HG03520 (cell line): ENCODE data around the gene EIF4A3.

Experiments used
- ATAC-seq: cut with Tn5 transposase; IDR thresholded peaks from one replicate; pipeline ENCODE4 v1.9.1; 2021; ENCODE audit warnings: mild to moderate bottlenecking, moderate library complexity; ENCODE audit not compliant: unreplicated experiment

Gene EIF4A3

DNA sequence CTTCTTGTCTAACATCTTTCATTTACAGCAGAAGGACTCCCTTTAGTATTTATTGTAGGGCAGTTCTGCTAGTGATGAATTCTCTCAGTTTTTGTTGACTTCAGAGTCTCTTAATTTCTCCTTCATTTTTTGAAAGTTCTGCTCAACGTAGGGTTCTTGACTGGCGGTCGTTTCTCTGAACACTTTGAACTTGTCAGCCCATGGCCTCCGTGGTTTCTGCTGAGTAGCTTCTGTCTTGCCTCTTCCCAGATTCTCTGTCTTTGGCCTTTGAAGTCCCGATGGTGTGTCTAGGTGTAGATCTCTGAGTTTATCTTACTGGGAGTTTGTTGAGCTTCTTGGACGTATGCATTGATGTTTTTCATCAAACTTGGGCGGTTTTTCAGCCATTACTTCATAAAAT, 32.2 kb downstream of the EIF4A3 start:
- no peak for ATAC-seq

DNA sequence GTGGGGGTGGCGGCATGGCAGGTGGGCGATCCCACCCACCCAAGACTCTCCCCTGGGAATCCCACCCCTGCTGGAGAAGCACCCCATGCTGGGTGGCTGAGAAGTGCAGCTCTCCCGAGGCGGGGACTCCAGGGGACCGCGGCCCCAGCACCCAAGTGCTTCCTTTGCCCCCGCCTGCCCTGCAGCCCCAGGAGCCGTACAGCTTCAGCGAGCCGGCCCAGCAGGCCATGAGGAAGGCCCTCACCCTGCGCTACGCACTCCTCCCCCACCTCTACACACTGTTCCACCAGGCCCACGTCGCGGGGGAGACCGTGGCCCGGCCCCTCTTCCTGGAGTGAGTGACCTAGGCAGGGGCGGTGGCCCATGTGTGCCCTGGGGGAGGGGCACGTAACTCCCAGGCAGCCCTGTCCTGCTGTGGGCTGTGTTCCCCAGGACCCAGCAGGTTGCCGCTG, 33.9 kb downstream of the EIF4A3 start:
- ATAC-seq: no peak

DNA sequence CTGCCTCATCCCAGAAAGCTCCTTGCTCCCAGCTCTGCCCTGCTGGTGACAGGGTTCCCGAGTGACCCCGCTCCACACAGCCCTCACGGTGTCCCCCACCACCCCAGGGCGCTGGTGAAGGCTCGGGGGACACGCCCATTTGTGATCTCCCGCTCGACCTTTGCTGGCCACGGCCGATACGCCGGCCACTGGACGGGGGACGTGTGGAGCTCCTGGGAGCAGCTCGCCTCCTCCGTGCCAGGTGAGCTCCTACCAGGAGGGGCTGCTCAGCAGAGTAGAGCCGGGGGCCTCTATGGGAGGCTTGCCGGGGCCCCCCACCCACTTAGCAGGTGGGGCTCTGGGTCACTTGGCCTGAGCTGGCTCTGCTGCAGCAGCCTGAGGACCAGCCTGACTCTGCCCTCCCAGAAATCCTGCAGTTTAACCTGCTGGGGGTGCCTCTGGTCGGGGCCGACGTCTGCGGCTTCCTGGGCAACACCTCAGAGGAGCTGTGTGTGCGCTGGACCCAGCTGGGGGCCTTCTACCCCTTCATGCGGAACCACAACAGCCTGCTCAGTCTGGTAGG, 34.4 kb downstream of the EIF4A3 start:
- ATAC-seq: no peak

DNA sequence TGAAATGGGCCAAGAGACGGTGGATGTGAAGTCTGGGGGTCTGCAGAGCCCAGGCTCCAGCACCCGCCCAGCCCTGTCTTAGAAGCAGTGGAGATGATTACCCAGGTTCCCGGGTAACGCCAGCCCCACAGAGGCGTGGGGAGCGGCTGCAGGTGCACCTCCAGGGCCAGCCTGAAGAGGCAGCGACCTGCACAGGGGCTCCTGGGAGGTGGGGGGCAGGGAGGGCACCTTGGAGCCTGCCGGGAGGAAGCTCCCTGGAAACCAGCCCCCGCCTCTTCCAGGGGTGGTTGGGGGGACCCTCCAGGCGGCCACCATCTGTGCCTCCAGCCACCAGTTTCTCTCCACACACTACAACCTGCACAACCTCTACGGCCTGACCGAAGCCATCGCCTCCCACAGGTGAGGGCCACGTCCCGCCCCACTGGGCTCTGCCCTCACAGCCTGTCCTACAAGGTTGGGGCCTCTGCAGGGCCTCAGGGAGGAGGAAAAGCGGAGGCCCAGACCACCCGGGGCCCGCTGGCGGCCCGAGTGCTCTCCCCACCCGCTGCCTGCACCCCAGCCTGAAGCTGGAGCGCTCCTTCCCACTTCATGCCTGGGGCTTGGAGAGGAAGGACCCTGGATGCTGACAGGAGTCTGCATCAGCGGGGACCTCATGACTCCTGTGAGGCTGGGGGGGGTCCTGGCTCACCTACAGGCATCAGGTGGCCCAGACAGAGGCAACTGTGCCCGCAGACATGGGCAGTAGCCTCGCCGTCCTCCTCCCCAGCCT, 35.0 kb downstream of the EIF4A3 start:
- ATAC-seq: no peak

DNA sequence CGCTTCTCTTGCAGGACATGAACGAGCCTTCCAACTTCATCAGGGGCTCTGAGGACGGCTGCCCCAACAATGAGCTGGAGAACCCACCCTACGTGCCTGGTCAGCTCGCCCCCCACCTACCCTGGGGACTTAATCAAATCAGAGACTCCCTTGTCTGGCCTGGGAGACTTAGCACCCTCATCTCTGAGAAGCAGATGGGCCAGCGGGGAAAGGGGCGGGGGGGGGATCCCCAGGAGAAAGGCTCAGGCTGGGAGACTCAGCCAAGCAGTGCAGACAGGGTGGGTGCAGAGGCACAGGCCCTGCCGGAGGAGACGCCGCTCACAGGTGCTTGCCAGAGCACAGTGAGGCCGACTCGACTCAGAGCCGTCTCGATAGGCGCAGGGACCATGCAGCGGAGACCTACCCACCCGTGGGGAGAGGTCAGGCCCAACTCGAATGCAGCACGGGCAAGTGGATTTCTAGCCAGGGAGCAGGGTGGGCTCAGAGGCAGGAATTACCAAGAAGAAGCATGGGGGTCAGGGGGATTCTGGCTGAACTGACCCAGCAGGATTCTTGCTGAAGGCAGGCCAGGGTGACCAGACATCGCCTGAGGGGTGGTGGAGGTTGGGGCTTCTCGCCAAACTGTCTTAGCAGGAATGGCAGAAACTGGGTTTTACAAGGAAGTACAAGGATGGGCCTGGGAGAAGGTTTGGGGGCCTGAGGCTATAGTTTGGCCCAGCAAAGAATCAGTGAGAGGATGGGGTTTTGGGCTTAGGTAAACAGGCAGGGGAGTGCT, 35.8 kb downstream of the EIF4A3 start:
- no peak for ATAC-seq

DNA sequence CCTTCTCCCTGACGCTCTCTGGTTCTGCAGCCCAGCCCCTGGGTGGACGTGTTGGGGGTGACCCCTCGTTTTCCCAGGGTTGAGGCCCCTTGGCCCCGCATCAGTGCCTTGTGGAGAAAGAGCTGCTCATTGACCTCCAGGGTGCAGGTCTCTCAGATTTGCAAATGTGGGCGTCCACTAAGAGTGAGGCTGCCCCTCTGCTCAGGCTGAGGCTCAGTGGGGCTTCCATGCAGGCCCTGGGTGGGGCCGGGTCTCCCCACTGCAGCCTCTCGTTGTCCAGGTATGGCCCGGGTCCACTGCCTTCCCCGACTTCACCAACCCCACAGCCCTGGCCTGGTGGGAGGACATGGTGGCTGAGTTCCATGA, 36.5 kb downstream of the EIF4A3 start:
- ATAC-seq: no peak

DNA sequence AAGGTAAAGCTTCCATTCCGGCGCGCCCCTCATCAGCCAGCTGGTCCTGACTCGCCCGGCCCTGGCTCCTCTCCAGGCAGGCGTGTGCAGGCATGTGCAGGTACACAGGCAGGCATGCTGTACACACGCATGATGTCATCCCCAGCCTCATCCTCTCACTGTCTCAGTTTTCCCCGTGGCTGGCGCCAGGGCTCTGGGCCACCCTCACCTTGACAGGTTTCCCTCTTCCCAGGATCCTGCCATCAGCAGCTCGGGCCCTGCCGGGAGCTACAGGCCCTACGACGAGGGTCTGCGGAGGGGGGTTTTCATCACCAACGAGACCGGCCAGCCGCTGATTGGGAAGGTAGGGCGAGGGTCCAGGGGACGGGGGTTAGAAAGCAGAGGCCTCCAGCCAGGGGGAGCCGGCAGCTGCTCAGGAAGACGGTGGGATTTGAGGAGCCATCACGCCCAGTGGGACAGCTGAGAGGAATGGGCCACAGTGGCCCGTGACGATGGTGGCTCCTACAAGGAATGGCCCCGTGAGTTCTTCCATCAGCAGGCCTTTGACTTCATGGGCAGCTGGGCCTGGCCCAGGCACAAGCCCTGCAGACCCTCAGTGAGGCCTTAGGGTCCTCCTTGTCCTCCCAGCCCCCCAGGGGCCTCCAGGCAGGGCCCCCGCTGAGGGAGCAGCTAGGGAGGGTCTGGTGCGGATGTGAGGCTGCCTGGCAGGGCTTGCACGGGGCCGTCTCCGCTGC, 37.0 kb downstream of the EIF4A3 start:
- ATAC-seq: no peak

DNA sequence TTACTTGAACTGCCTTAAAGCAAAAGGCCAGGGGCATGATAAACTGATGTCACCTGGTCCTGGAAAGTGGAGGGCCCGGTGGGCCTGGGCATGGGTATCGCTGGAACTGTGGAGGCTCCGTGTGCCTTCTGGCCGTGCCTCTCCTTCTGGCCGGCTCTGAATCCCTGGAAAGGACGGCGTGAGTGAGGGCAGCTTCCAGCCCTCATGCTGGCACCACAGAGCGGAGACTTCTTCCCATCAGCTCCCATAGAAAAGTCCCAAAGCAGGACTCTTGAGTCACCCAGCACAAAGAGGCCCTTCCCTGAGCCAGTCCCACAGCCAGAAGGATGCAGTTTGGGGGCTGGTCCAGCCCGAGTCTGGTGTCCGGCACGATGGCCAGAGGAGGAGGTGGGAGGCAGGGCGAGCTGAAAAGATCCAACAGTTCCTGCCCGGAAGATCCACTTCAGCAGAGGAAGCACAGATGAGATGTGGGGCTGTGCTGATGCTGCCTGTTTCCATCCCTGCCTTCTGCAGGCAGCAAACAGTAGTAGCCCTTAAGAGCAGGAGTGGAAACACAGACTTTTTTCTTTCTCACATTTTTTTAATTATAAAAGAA, 37.8 kb downstream of the EIF4A3 start:
- no peak for ATAC-seq

DNA sequence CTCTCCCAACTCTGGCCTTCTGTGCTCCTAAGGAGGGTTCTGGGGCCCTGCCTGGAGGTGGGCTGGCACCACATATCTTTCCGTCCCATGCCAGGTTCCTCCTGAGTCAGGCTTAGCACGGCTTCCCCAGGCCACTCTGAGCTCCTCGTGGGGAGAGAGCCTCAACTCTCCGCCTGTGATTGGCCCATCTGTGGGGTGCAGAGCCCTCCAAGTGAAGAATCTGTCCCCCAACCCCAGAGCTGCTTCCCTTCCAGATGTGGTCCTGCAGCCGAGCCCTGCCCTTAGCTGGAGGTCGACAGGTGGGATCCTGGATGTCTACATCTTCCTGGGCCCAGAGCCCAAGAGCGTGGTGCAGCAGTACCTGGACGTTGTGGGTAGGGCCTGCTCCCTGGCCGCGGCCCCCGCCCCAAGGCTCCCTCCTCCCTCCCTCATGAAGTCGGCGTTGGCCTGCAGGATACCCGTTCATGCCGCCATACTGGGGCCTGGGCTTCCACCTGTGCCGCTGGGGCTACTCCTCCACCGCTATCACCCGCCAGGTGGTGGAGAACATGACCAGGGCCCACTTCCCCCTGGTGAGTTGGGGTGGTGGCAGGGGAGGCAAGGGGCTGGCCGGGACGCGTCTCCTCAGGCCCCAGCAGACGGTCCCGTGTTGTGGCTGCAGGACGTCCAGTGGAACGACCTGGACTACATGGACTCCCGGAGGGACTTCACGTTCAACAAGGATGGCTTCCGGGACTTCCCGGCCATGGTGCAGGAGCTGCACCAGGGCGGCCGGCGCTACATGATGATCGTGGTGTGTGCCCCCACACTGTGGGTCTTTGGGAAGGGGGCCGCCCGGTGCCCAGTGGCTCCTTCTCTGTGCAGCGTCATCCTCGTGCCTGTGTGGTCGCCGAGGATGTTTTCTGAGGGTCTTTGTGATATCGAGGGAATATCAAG, 38.6 kb downstream of the EIF4A3 start:
- no peak for ATAC-seq

DNA sequence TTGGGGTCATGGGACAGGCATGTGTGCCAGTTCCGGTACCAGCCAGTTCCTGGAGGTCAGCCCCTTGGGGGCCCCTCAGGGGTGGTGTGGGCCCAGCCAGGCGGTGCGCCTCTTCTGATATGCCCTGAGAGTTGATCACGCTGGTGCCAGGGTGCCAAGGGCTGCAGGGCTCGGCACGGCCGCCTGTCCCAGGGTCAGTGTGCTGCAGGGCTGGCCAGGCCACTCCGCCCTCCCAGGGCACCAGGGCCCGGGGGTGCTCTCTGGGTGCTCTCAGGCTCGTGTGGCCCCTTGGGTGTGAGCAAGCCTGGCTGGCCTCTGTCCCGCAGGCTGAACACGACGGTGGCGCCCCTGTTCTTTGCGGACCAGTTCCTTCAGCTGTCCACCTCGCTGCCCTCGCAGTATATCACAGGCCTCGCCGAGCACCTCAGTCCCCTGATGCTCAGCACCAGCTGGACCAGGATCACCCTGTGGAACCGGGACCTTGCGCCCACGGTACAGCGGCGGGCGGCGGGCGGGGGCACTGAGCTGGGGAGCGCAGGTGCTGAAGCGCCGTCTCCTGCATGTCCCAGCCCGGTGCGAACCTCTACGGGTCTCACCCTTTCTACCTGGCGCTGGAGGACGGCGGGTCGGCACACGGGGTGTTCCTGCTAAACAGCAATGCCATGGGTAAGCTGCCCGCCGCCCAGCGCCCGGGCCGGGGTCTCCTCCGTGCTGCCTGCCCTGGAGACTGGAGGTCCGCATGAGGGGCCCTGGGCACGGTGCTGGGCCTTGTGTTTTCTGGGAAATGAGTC, 39.5 kb downstream of the EIF4A3 start:
- no peak for ATAC-seq

DNA sequence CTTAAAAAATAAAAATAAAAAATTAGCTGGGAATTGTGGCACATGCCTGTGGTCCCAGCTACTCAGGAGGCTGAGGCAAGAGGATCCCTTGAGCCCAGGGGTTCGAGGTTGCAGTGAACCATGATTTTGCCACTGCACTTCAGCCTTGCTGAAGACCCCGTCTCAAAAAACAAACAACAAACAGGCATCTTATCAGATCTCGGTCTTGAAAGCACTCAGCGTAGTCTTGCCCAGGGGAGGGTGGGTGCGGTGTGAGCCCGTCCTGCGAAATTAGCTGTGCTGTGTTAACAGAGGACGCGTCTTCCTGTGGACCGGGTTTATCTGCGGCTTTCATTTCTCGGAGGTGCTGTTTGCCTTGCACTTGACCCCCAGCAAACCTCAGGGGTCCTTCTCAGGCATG, 40.2 kb downstream of the EIF4A3 start:
- no peak for ATAC-seq

DNA sequence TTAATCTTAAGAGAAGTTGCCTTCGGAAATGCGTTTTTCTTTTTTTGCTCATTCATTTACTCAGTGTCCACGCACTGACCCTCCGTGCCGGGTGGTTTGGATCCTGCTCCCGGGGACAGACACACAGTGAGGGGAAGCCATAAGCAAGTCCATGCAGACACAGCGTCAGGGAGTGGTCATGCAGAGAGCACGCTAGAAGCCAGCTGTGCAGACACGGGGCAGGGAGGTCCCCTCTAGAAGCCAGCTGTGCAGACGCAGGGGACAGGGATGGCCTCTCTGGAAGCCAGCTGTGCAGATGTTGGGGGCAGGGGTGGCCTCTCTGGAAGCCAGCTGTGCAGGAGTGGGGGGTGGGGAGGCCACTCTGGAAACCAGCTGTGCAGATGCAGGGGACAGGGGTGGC, 40.8 kb downstream of the EIF4A3 start:
- ATAC-seq: no peak

DNA sequence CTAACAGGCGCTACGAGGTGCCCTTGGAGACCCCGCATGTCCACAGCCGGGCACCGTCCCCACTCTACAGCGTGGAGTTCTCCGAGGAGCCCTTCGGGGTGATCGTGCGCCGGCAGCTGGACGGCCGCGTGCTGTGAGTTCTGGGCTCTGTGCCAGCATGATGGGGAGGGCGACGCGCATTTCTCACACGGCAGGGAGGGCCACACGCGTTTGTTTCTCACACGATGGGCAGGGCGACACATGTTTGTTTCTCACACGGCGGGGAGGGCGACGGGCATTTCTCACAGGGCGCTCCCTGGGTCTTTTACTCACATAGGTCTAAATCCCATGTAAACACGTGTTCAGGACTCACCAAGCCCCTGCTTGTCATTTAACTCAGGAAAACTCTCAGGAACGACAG, 41.2 kb downstream of the EIF4A3 start:
- no peak for ATAC-seq

DNA sequence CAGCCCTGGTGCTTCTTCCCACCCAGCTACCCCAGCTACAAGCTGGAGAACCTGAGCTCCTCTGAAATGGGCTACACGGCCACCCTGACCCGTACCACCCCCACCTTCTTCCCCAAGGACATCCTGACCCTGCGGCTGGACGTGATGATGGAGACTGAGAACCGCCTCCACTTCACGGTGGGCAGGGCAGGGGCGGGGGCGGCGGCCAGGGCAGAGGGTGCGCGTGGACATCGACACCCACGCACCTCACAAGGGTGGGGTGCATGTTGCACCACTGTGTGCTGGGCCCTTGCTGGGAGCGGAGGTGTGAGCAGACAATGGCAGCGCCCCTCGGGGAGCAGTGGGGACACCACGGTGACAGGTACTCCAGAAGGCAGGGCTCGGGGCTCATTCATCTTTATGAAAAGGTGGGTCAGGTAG, 42.0 kb downstream of the EIF4A3 start:
- no peak for ATAC-seq

DNA sequence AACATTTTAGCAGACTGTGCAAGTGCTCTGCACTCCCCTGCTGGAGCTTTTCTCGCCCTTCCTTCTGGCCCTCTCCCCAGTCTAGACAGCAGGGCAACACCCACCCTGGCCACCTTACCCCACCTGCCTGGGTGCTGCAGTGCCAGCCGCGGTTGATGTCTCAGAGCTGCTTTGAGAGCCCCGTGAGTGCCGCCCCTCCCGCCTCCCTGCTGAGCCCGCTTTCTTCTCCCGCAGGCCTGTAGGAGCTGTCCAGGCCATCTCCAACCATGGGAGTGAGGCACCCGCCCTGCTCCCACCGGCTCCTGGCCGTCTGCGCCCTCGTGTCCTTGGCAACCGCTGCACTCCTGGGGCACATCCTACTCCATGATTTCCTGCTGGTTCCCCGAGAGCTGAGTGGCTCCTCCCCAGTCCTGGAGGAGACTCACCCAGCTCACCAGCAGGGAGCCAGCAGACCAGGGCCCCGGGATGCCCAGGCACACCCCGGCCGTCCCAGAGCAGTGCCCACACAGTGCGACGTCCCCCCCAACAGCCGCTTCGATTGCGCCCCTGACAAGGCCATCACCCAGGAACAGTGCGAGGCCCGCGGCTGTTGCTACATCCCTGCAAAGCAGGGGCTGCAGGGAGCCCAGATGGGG, 42.5 kb downstream of the EIF4A3 start:
- ATAC-seq: no peak

DNA sequence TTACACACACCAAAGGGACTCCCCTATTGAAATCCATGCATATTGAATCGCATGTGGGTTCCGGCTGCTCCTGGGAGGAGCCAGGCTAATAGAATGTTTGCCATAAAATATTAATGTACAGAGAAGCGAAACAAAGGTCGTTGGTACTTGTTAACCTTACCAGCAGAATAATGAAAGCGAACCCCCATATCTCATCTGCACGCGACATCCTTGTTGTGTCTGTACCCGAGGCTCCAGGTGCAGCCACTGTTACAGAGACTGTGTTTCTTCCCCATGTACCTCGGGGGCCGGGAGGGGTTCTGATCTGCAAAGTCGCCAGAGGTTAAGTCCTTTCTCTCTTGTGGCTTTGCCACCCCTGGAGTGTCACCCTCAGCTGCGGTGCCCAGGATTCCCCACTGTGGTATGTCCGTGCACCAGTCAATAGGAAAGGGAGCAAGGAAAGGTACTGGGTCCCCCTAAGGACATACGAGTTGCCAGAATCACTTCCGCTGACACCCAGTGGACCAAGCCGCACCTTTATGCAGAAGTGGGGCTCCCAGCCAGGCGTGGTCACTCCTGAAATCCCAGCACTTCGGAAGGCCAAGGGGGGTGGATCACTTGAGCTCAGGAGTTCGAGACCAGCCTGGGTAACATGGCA, 43.4 kb downstream of the EIF4A3 start:
- no peak for ATAC-seq

DNA sequence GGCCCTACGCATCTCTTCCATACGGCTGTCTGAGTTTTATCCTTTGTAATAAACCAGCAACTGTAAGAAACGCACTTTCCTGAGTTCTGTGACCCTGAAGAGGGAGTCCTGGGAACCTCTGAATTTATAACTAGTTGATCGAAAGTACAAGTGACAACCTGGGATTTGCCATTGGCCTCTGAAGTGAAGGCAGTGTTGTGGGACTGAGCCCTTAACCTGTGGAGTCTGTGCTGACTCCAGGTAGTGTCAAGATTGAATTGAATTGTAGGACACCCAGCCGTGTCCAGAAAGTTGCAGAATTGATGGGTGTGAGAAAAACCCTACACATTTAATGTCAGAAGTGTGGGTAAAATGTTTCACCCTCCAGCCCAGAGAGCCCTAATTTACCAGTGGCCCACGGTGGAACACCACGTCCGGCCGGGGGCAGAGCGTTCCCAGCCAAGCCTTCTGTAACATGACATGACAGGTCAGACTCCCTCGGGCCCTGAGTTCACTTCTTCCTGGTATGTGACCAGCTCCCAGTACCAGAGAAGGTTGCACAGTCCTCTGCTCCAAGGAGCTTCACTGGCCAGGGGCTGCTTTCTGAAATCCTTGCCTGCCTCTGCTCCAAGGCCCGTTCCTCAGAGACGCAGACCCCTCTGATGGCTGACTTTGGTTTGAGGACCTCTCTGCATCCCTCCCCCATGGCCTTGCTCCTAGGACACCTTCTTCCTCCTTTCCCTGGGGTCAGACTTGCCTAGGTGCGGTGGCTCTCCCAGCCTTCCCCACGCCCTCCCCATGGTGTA, 44.1 kb downstream of the EIF4A3 start:
- no peak for ATAC-seq
